T-cell (primary cell): ENCODE data around the gene ADAP1. TPM values are rescaled to one million over a fixed set of nuclear protein-coding genes. Genes with fewer than 3 reads are reported as not detected.

Experiments used
- ATAC-seq, 4 experiments: fragments of 200-7000 bp in 3 of 4; fragments of 150-1000 bp in 1 of 4; cut with Tn5 transposase; replicated peaks in 1 of 4; 1 replicate in 3 of 4; 2 replicates in 1 of 4; pipeline ENCODE4 v1.10.0; 2021; ENCODE audit warnings: moderate library complexity in 3 of 4, mild to moderate bottlenecking in 2 of 4, moderate number of reproducible peaks in 1 of 4
- CTCF ChIA-PET, 2 donors: fragments of 300-600 bp; sonication (Branson Sonifier 250); formaldehyde crosslinking; loops; one replicate each; lab custom pipeline; 2022; ENCODE audit warnings: antibody characterized with exemption in 2 of 2; lab: Charles Lee
- POLR2A ChIA-PET, 2 donors: fragments of 300-600 bp; sonication (Branson Sonifier 250); formaldehyde crosslinking; loops; one replicate each; lab custom pipeline; 2022; ENCODE audit warnings: antibody characterized with exemption in 2 of 2; lab: Charles Lee
- DNase-seq, 35 experiments: peaks; one replicate each; pipeline versions ENCODE4 v3.0.0 to v3.0.0-alpha.2; 2013 to 2023
- H3K27ac ChIP-seq: one replicate; pipeline ENCODE4 v1.5.1; 2013; ENCODE audit warnings: low read length
- H3K27me3 ChIP-seq, 2 experiments: replicated peaks in 1 of 2; 1 replicate in 1 of 2; 2 replicates in 1 of 2; pipeline versions ENCODE4 v1.6.1 to v1.7.0; 2013; ENCODE audit warnings: low read length in 1 of 2, mixed read lengths in 1 of 2; ENCODE audit not compliant: control insufficient read depth in 2 of 2, insufficient read depth in 2 of 2; ENCODE audit errors: extremely low read depth in 1 of 2
- H3K36me3 ChIP-seq, 2 donors: 1 replicate in 1 of 2; 2 replicates in 1 of 2; pipeline versions ENCODE4 v1.6.1 to v1.7.0; 2013; ENCODE audit warnings: low read length in 1 of 2; ENCODE audit not compliant: control insufficient read depth in 2 of 2, insufficient read depth in 1 of 2; ENCODE audit errors: extremely low read depth in 1 of 2
- H3K4me1 ChIP-seq, 2 experiments: 1 replicate in 1 of 2; 2 replicates in 1 of 2; pipeline versions ENCODE4 v1.6.1 to v1.7.0; 2013; ENCODE audit warnings: low read length in 2 of 2, mixed read lengths in 1 of 2; ENCODE audit not compliant: insufficient read depth in 2 of 2, control insufficient read depth in 1 of 2; ENCODE audit errors: extremely low read depth in 1 of 2
- H3K4me3 ChIP-seq, 2 donors: 1 replicate in 1 of 2; 2 replicates in 1 of 2; pipeline versions ENCODE4 v1.5.1 to v1.7.0; 2013; ENCODE audit warnings: mild to moderate bottlenecking in 2 of 2, low read length in 1 of 2, moderate library complexity in 1 of 2; ENCODE audit not compliant: control insufficient read depth in 1 of 2; ENCODE audit errors: extremely low read depth in 1 of 2
- H3K9me3 ChIP-seq: 2 replicates; pipeline ENCODE4 v1.7.0; 2013
- H3K27ac Mint-ChIP-seq, 2 donors: one replicate each; pipeline ENCODE4 v1.8.0; 2020 to 2021; ENCODE audit warnings: mild to moderate bottlenecking in 2 of 2, mixed read lengths in 2 of 2
- H3K27me3 Mint-ChIP-seq, 2 donors: one replicate each; pipeline ENCODE4 v1.8.0; 2021 to 2022; ENCODE audit warnings: mixed read lengths in 2 of 2
- H3K36me3 Mint-ChIP-seq: one replicate; pipeline ENCODE4 v1.8.0; 2021; ENCODE audit warnings: mixed read lengths
- H3K4me1 Mint-ChIP-seq, 3 donors: one replicate each; pipeline ENCODE4 v1.8.0; 2020 to 2022; ENCODE audit warnings: mixed read lengths in 3 of 3, mild to moderate bottlenecking in 1 of 3
- H3K4me3 Mint-ChIP-seq, 3 donors: one replicate each; pipeline ENCODE4 v1.8.0; 2020 to 2022; ENCODE audit warnings: mild to moderate bottlenecking in 3 of 3, mixed read lengths in 3 of 3, moderate library complexity in 3 of 3
- H3K9me3 Mint-ChIP-seq, 3 donors: one replicate each; pipeline ENCODE4 v1.8.0; 2020 to 2022; ENCODE audit warnings: mixed read lengths in 3 of 3
- WGBS: methylation state at CpG from one replicate; pipeline ENCODE4 v1.1.5; 2013; ENCODE audit warnings: missing lambda C conversion rate; ENCODE audit not compliant: insufficient coverage; 5-methylcytosine and 5-hydroxymethylcytosine counted together
- total RNA-seq, 35 experiments: library from RNA in 6 of 35; stranded (reverse) in 6 of 35; fragments of 120-200 nt in 1 of 35; gene quantifications; one replicate each; pipeline versions ENCODE4 v1.2.1 to v1.2.4 and lab custom pipeline; 2013 to 2026

The ADAP1 gene
- total RNA-seq, 5 donors from 2014 or later (not counting 1 experiment from before 2014, with no cell fraction given) = 10.6 to 26.9 (median 23.5) TPM

GRCh38 chr7:979151-979550 is 24.7 kb upstream of the ADAP1 start:
- Histone ChIP-seq H3K9me3 (no peaks in the 10 kb centered on the region), H3K4me1 (peaks cover 0 to 14% of the 10 kb centered on the region in 2 experiments), H3K4me3 (no peak overlapping the region), H3K27ac (no peak overlapping the region), H3K27me3 (peaks cover 0 to 10% of the 10 kb centered on the region in 2 experiments), H3K36me3 (no peaks in the 10 kb centered on the region)
- Mint-ChIP-seq H3K4me3 (no peak overlapping the region), H3K27ac (no peak overlapping the region), H3K36me3 (no peaks in the 10 kb centered on the region), H3K9me3 (no peaks in the 10 kb centered on the region), H3K4me1 (peaks cover 5 to 7% (median 7%) of the 10 kb centered on the region in 3 donors), H3K27me3 (no peaks in the 10 kb centered on the region)
- 97% methylated on average over 15 of the region's 16 CpGs for WGBS
- no peak for ATAC-seq
- POLR2A ChIA-PET = no interaction called here
- CTCF ChIA-PET = no interaction called here
- DNase-seq = no peak

- H3K9me3 ChIP-seq = no peaks in the 10 kb centered on the region
- H3K27me3 Mint-ChIP-seq = no peaks in the 10 kb centered on the region
- peaks cover 3 to 20% of the 10 kb centered on the region in 2 experiments for H3K4me1 ChIP-seq
- no peak overlapping the region for H3K4me3 ChIP-seq
- DNase-seq = no peak
- H3K36me3 Mint-ChIP-seq = no peaks in the 10 kb centered on the region
- no peak overlapping the region for H3K27ac Mint-ChIP-seq
- no peaks in the 10 kb centered on the region for H3K9me3 Mint-ChIP-seq
- no peak overlapping the region for H3K27ac ChIP-seq
- peaks cover 0 to 5% of the 10 kb centered on the region in 2 experiments for H3K27me3 ChIP-seq
- no peak overlapping the region for H3K4me3 Mint-ChIP-seq
- POLR2A ChIA-PET = interaction anchor here in 1 of 2 donors (0.6 kb wide), 1 partner anchor 9 kb away, joined by 4 read pairs; no protein-coding TSS in a partner anchor
- CTCF ChIA-PET = interaction anchor here in 1 of 2 donors (1.1 kb wide), 1 partner anchor 12 kb away, joined by 3 read pairs; no protein-coding TSS in a partner anchor
- peaks cover 6 to 10% (median 9%) of the 10 kb centered on the region in 3 donors for H3K4me1 Mint-ChIP-seq
- no peaks in the 10 kb centered on the region for H3K36me3 ChIP-seq
- 86% methylated on average over 24 of the region's 24 CpGs for WGBS
- ATAC-seq = no peak
These were observed 24.1 kb upstream of the ADAP1 start for GRCh38 chr7:978416-979091.

- H3K36me3 Mint-ChIP-seq = no peaks in the 10 kb centered on the region
- no peaks in the 10 kb centered on the region for H3K27me3 Mint-ChIP-seq
- no peak overlapping the region for H3K27ac Mint-ChIP-seq
- POLR2A ChIA-PET = no interaction called here
- no peaks in the 10 kb centered on the region for H3K9me3 Mint-ChIP-seq
- Histone ChIP-seq H3K4me3 (no peak overlapping the region), H3K27me3 (peaks cover 0 to 2% of the 10 kb centered on the region in 2 experiments), H3K4me1 (peaks cover 4 to 24% of the 10 kb centered on the region in 2 experiments), H3K27ac (no peak overlapping the region), H3K36me3 (peaks cover 0 to under 1% of the 10 kb centered on the region in 2 donors), H3K9me3 (no peaks in the 10 kb centered on the region)
- ATAC-seq (no peak), DNase-seq (no peak)
- 77% methylated on average over 3 of the region's 7 CpGs for WGBS
- H3K4me1 Mint-ChIP-seq = peaks cover 11 to 15% (median 15%) of the 10 kb centered on the region in 3 donors
- CTCF ChIA-PET = interaction anchor here in 1 of 2 donors (1.1 kb wide), 1 partner anchor 13 kb away, joined by 3 read pairs; no protein-coding TSS in a partner anchor
- no peak overlapping the region for H3K4me3 Mint-ChIP-seq
These were observed 23.5 kb upstream of the ADAP1 start for GRCh38 chr7:978049-978346.

DNA sequence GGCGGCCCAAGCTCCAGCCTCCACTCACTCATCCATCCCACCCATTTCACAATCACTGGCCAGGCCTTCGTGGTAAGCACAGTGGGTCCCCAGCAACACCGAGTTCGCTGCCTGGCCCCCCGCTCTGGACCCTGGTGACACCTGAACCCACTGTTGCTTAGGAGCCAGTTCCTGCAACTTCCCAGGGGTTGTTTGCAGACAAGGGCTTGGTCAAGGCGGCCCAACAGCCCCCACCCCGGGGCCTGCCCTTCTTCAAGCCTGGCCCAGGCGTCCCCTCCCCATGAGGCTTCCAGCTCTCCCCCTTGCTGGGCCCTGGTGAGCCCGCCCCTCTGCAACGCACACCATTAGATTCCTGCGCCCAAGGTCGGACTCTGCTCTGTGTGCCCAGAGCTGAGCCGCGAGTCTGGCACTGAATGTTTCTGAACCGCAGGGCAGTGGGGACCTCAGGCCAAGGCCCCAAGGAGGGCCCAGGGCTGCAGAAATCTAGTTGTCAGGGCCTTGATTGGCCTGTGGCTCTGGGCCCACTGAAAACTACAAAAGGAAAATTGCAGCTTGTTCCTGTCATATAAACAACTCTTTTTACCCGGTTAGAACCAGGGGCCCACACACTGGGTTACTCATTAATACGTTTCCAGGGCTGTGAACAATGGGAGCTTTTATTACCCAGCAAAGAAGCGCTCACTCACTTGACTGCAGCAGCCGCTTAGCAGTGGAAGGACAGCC is 23.0 kb upstream of the ADAP1 start:
- Mint-ChIP-seq H3K27me3 (no peaks in the 10 kb centered on the region), H3K4me1 (peaks cover 15 to 20% (median 20%) of the 10 kb centered on the region in 3 donors), H3K4me3 (no peak overlapping the region), H3K36me3 (peaks cover 4% of the 10 kb centered on the region), H3K27ac (no peak overlapping the region), H3K9me3 (no peaks in the 10 kb centered on the region)
- Histone ChIP-seq H3K27me3 (peaks cover 0 to 2% of the 10 kb centered on the region in 2 experiments), H3K4me3 (no peak overlapping the region), H3K4me1 (peaks cover 8 to 24% of the 10 kb centered on the region in 2 experiments), H3K9me3 (no peaks in the 10 kb centered on the region), H3K27ac (no peak overlapping the region), H3K36me3 (peaks cover 0 to 6% of the 10 kb centered on the region in 2 donors)
- ATAC-seq (no peak), DNase-seq (no peak)
- ChIA-PET POLR2A (no interaction called here), CTCF (interaction anchor here (0.6 to 1.1 kb wide), 2 partner anchors 13 to 16 kb away, joined by 3 read pairs; no protein-coding TSS in a partner anchor)
- 87% methylated on average over 19 of the region's 19 CpGs for WGBS

GRCh38 chr7:976901-977325 is 22.4 kb upstream of the ADAP1 start:
- WGBS = 82% methylated on average over 16 of the region's 19 CpGs
- Histone ChIP-seq H3K36me3 (peaks cover 5 to 12% of the 10 kb centered on the region in 2 donors), H3K27ac (no peak overlapping the region), H3K4me3 (no peak overlapping the region), H3K4me1 (peaks cover 8 to 26% of the 10 kb centered on the region in 2 experiments), H3K27me3 (peaks cover 0 to 2% of the 10 kb centered on the region in 2 experiments), H3K9me3 (no peaks in the 10 kb centered on the region)
- Mint-ChIP-seq H3K36me3 (peaks cover 9% of the 10 kb centered on the region), H3K4me3 (peak overlapping the region; percentile 28 to 93 (median 85)), H3K27me3 (no peaks in the 10 kb centered on the region), H3K9me3 (no peaks in the 10 kb centered on the region), H3K4me1 (peaks cover 21 to 26% (median 25%) of the 10 kb centered on the region in 3 donors), H3K27ac (no peak overlapping the region)
- DNase-seq = no peak
- ChIA-PET CTCF (no interaction called here), POLR2A (no interaction called here)
- no peak for ATAC-seq
